Measurements from ENCODE around the gene IVNS1ABP. TPM values are rescaled to one million over a fixed set of nuclear protein-coding genes. Genes with fewer than 3 reads are reported as not detected.

Gene IVNS1ABP
- total RNA-seq, 4 donors from 2014 or later: 20.8 to 39.4 (median 32.8) TPM

GRCh38 chr1:185338719-185339622 lies 21.9 kb upstream of the IVNS1ABP start:
- ATAC-seq: no peak
- Histone ChIP-seq H3K36me3 (no peaks in the 10 kb centered on the region), H3K9me3 (no peaks in the 10 kb centered on the region), H3K4me3 (no peak overlapping the region), H3K27ac (peak overlapping the region in 2 of 4 donors; percentile 17 to 33), H3K27me3 (no peaks in the 10 kb centered on the region), H3K4me1 (no peaks in the 10 kb centered on the region)
- TF ChIP-seq POLR2AphosphoS5 (IDR thresholded peaks at IDR 0.05): no peak
- no peak for TF ChIP-seq CTCF (IDR thresholded peaks at IDR 0.05)
- TF ChIP-seq EP300 (IDR thresholded peaks at IDR 0.05): no peak
- no peak for TF ChIP-seq POLR2A (IDR thresholded peaks at IDR 0.05)
- 76 to 80% methylated on average over 7 of the region's 8 CpGs for WGBS, 2 donors (ENCODE audit: low coverage in 1 of 2)

GRCh38 chr1:185337246-185337645 lies 20.2 kb upstream of the IVNS1ABP start:
- 74 to 91% methylated on average over 4 of the region's 4 CpGs for WGBS, 2 donors (ENCODE audit: low coverage in 1 of 2)
- no peaks in the 10 kb centered on the region for H3K36me3 ChIP-seq
- ATAC-seq: peak; percentile 19
- TF ChIP-seq EP300 (IDR thresholded peaks at IDR 0.05) (no peak), CTCF (IDR thresholded peaks at IDR 0.05) (no peak), POLR2AphosphoS5 (IDR thresholded peaks at IDR 0.05) (no peak), POLR2A (IDR thresholded peaks at IDR 0.05) (no peak)
- H3K4me3 ChIP-seq: no peak overlapping the region
- no peak overlapping the region for H3K27ac ChIP-seq
- no peaks in the 10 kb centered on the region for H3K9me3 ChIP-seq
- H3K27me3 ChIP-seq: no peaks in the 10 kb centered on the region
- H3K4me1 ChIP-seq: no peaks in the 10 kb centered on the region

GRCh38 chr1:185334182-185334581 lies 17.1 kb upstream of the IVNS1ABP start:
- no peak for ATAC-seq
- 85 to 88% methylated on average over 1 to 4 of the region's 4 CpGs for WGBS, 2 donors (ENCODE audit: low coverage in 1 of 2)

GRCh38 chr1:185328255-185328654 lies 11.2 kb upstream of the IVNS1ABP start:
- ATAC-seq: no peak
- Histone ChIP-seq H3K27ac (no peak overlapping the region), H3K9me3 (no peaks in the 10 kb centered on the region), H3K36me3 (no peaks in the 10 kb centered on the region), H3K4me3 (no peak overlapping the region), H3K27me3 (no peaks in the 10 kb centered on the region), H3K4me1 (no peaks in the 10 kb centered on the region)
- WGBS, 2 donors (ENCODE audit: low coverage in 1 of 2): 79 to 100% methylated on average over 4 of the region's 4 CpGs
- TF ChIP-seq CTCF (IDR thresholded peaks at IDR 0.05): no peak
- TF ChIP-seq POLR2A (IDR thresholded peaks at IDR 0.05): no peak
- no peak for TF ChIP-seq EP300 (IDR thresholded peaks at IDR 0.05)
- no peak for TF ChIP-seq POLR2AphosphoS5 (IDR thresholded peaks at IDR 0.05)

More at GRCh38 chr1:185334182-185334581, 17.1 kb upstream of the IVNS1ABP start:
- no peaks in the 10 kb centered on the region for H3K27me3 ChIP-seq
- no peaks in the 10 kb centered on the region for H3K4me1 ChIP-seq
- no peaks in the 10 kb centered on the region for H3K36me3 ChIP-seq
- TF ChIP-seq POLR2A (IDR thresholded peaks at IDR 0.05): no peak
- TF ChIP-seq POLR2AphosphoS5 (IDR thresholded peaks at IDR 0.05): no peak
- TF ChIP-seq CTCF (IDR thresholded peaks at IDR 0.05): no peak
- no peak for TF ChIP-seq EP300 (IDR thresholded peaks at IDR 0.05)
- H3K9me3 ChIP-seq: no peaks in the 10 kb centered on the region
- H3K27ac ChIP-seq: no peak overlapping the region
- no peak overlapping the region for H3K4me3 ChIP-seq

- TF ChIP-seq POLR2A (IDR thresholded peaks at IDR 0.05) (no peak), POLR2AphosphoS5 (IDR thresholded peaks at IDR 0.05) (no peak), EP300 (IDR thresholded peaks at IDR 0.05) (no peak), CTCF (IDR thresholded peaks at IDR 0.05) (no peak)
Measured at GRCh38 chr1:185325413-185325812, 8.4 kb upstream of the IVNS1ABP start.

More at GRCh38 chr1:185325413-185325812, 8.4 kb upstream of the IVNS1ABP start:
- H3K9me3 ChIP-seq: no peaks in the 10 kb centered on the region
- H3K36me3 ChIP-seq: no peaks in the 10 kb centered on the region
- 50 to 70% methylated on average over 2 to 4 of the region's 4 CpGs for WGBS, 2 donors (ENCODE audit: low coverage in 1 of 2)
- ATAC-seq: no peak
- no peaks in the 10 kb centered on the region for H3K4me1 ChIP-seq
- no peak overlapping the region for H3K27ac ChIP-seq
- H3K4me3 ChIP-seq: no peak overlapping the region
- no peaks in the 10 kb centered on the region for H3K27me3 ChIP-seq

All from gastroesophageal sphincter (tissue), 4 donors.